NCI-H2029 treated with DMSO at 0.1 percent for 48 hours (cell line): ENCODE measurements around the gene MTFMT.

Experiments
- DNase-seq: peaks from one replicate; lab custom pipeline; 2025; lab: John Stamatoyannopoulos, UW

Gene MTFMT

GRCh38 chr15:64987136-64987535 is 42.3 kb downstream of the MTFMT start:
- no peak for DNase-seq

- DNase-seq: no peak
These were observed 43.9 kb downstream of the MTFMT start for GRCh38 chr15:64985366-64986033.

- DNase-seq: no peak
These were observed 47.0 kb downstream of the MTFMT start for GRCh38 chr15:64982472-64982871.

- DNase-seq: no peak
These were observed 47.5 kb downstream of the MTFMT start for GRCh38 chr15:64981812-64982431.

GRCh38 chr15:64979252-64979710 is 50.2 kb downstream of the MTFMT start:
- no peak for DNase-seq

GRCh38 chr15:64975390-64975789 is 54.0 kb downstream of the MTFMT start:
- no peak for DNase-seq

GRCh38 chr15:64970698-64971097 is 58.7 kb downstream of the MTFMT start:
- DNase-seq: no peak

GRCh38 chr15:64969401-64969800 is 60.0 kb downstream of the MTFMT start:
- no peak for DNase-seq

- DNase-seq: no peak
These were observed 68.4 kb downstream of the MTFMT start for GRCh38 chr15:64961013-64961412.

GRCh38 chr15:64960153-64960552 is 69.3 kb downstream of the MTFMT start:
- no peak for DNase-seq

GRCh38 chr15:64959128-64959527 is 70.3 kb downstream of the MTFMT start:
- no peak for DNase-seq

- no peak for DNase-seq
These were observed 75.0 kb downstream of the MTFMT start for GRCh38 chr15:64954395-64954794.

- DNase-seq: no peak
These were observed 77.5 kb downstream of the MTFMT start for GRCh38 chr15:64951777-64952418.
